GM10847 (cell line): ENCODE results near the gene OTUD1.

ENCODE experiments used
- POLR2A ChIP-seq: IDR thresholded peaks from 2 replicates; pipeline ENCODE4 v1.6.1; 2011; ENCODE audit not compliant: insufficient read length; ENCODE audit errors: extremely low read depth

The OTUD1 gene

DNA sequence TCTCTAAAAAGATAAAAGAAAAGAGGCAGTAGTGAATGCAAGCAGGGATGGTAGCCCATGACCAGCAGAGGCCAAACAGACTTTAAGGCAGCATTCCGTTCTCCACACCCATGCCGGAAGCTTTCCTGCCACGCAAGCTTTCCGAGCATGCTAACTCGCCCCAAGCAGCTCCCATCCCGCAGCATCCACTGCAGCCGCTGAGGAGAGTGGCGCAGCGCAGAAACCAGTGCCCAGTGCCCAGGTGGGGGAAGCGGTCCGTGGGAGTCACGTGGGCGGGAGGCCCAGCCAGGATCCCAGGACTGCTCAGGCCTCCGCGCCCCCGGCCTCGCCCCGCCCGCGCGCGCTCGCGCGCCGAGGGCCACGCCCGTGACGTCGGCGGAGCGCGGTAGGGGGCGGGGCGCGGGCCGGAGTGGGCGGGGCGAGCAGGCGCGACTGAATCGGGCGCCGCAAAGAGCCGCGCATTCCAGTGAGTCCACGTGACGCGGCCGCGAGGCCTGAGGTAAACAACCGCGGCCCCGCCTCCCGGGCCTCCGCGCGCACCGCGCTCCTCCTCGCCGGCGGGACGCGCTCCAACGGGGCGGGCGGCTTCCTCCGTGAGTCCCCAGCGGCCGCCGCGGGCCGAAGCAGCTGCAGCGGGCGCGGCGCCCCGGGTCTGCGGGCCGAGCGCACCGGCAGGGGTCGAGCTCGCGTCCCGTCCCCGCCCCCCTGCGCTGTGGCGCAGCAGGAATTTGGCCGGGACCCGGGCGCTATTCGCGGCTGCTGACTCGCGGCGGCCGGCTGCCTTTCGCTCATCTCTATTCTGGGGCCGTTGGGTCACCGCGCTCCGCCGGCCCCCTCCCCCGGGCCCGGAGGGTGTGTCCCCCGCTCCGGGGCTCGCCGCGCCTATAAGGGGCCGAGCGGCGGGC, at the start of gene OTUD1:
OTUD1 (plus strand) TSS at position 529 of the 905 bp plus-strand sequence. CDS start 383 bp downstream, outside the sequence.
- TF ChIP-seq POLR2A, result peak; percentile 42

DNA sequence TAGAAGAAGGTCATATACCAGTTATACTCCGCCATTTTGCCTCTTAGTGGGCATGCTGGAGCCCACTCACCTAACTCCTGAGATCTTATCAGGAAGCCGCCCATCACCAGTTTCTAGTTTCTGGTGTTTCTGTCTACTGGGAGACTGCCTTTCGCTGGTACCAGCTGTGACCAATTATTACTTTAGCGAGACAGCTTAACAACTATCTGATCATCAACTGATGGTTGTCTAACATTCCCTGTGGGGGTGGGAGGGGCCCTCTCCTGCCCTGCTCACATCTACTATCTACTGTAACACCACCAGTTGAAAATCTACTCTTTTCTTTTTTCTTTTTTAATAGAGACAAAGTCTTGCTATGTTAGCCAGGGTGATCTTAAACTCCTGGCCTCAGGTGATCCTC, 48.1 kb upstream of the OTUD1 start:
- no peak for TF ChIP-seq POLR2A

GRCh38 chr10:23391821-23392220, 47.1 kb upstream of the OTUD1 start:
- no peak for TF ChIP-seq POLR2A

DNA sequence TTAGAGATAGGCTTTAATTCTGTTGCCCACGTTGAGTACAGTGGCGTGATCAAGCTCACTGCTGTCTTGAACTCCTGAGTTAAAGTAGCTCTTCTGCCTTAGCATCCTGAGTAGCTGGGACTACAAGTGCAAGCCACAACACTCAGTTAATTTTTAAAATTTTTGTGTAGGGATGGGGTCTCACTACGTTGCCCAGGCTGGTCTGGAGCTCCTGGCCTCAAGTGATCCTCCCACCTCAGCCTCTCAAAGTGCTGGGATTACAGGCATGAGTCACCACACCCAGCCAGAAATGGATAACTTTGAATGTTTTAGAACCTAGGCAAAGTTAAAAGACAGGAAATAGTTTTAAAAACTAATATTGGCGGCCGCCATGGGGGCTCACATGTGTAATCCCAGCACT, 43.9 kb upstream of the OTUD1 start:
- TF ChIP-seq POLR2A, result no peak

GRCh38 chr10:23396695-23397094, 42.2 kb upstream of the OTUD1 start:
- no peak for TF ChIP-seq POLR2A

DNA sequence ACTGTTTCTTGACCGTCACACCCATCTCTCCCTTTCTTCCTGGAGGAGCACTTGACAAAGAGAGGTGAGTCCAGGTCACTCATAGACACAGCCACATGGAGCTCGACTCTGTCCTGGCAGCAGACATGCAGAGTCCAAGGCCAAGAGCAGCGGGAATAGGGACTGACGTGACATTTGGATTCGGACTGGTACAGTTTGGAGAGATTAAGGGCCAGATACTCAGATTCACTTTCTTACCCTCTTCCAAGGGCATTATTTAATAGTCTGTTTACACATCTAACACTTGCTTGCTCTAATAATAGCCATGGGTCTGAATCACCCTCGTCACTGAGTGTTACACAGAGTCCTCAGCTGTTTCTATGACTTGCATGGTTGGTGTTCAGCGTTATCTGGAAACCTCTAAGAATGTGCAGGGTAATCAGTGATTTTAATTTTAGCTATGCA, 39.2 kb upstream of the OTUD1 start:
- TF ChIP-seq POLR2A, result no peak

GRCh38 chr10:23402856-23403255, 36.0 kb upstream of the OTUD1 start:
- no peak for TF ChIP-seq POLR2A

DNA sequence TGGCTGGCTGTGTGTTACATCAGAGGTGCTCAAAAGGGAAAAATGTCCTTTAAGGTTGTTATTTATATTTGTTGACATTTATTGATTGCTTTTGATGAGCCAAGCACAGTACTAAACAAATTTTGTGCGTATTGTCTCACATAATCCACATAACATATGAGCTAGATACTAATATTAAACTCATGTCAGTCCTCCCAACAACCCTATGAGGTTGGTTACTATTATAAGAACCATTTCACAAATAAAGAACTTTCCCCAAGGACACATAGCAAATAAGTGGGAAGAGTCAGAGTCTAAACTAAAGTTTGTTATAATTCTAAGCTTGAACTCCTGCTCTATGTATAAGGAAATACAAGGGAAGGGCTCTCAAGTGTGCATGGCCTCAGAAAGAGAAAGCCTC, 35.6 kb upstream of the OTUD1 start:
- TF ChIP-seq POLR2A, result no peak

DNA sequence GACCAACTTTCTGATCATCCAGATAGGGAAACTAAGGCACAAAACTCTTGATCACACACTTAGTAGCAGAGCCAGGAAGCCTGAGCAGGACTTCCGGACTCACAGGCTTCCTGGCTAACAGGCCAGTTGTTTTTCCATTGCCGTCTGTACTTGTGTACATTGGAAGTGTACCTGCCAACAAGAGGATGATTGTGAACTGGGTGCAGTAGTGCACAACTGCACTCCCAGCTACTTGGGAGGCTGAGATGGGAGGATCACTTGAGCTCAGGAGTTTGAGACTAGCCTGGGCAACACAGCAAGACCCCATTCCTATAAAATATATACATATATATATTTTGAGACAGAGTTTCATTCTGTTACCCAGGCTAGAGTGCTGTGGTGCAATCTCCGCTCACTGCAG, 35.2 kb upstream of the OTUD1 start:
- TF ChIP-seq POLR2A, result no peak

DNA sequence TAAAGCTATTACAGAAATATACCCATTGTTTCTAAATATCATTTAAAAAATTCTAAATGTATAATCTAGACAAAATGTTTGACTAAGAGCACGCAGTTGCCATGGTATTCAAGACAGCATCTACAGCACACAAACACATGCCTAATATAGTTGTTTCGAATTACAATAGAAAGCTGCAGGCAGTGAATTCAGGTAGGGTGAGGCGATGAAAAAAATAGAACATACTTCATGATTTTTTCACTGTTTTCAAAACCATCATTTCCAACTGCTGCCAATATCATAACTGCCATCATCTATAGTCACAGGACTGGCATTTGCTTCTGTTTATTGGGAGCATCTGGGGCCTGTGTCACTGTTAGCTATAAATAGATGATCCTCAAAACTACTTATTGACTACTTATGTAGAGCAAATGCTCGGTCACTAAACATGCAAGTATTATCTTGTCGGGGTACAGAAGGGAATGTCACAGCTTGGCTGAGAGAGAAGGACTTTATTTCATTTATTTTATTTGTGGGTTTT, 34.4 kb upstream of the OTUD1 start:
- no peak for TF ChIP-seq POLR2A

- TF ChIP-seq POLR2A, result no peak
These were observed 33.3 kb upstream of the OTUD1 start for GRCh38 chr10:23405540-23405939.

GRCh38 chr10:23406409-23406808, 32.5 kb upstream of the OTUD1 start:
- TF ChIP-seq POLR2A, result no peak

- no peak for TF ChIP-seq POLR2A
These were observed 30.4 kb upstream of the OTUD1 start for GRCh38 chr10:23408330-23408976.

- no peak for TF ChIP-seq POLR2A
These were observed 26.7 kb upstream of the OTUD1 start for GRCh38 chr10:23412223-23412622.

- no peak for TF ChIP-seq POLR2A
These were observed 25.2 kb upstream of the OTUD1 start for GRCh38 chr10:23413629-23414089.

GRCh38 chr10:23414658-23415057, 24.2 kb upstream of the OTUD1 start:
- TF ChIP-seq POLR2A, result no peak

DNA sequence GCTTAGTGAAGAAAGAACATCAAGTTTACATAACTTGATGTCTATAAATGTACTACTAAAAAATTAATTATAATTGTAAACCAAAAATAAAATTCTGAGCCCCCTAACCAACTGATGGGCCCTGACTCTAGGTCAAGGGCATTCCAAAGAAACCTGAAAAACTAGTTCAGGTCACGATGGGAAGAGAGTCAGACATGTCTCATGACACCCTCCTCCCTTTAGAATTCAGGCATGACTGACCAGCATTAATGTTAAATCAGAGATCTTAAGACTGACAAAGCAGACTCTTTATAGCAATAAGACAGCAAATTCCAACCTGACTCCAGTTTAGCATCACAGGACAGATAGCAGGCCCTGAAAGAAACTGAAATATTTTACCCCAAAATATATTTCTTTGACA, 21.6 kb upstream of the OTUD1 start:
- TF ChIP-seq POLR2A, result no peak
